ELF-1 (cell line): ENCODE measurements around the gene HRNR.

ENCODE experiments used
- DNase-seq: peaks from one replicate; pipeline ENCODE4 v3.0.0-alpha.2; 2016; ENCODE audit warnings: low read depth, low spot score

Gene HRNR

GRCh38 chr1:152189657-152190442 is 34.1 kb downstream of the HRNR start:
- DNase-seq, result peak; percentile 38

GRCh38 chr1:152188673-152189591 is 35.1 kb downstream of the HRNR start:
- DNase-seq, result peak; percentile 58

- no peak for DNase-seq
Observed at GRCh38 chr1:152186556-152187285, 37.3 kb downstream of the HRNR start.

- DNase-seq, result peak; percentile 68
Observed at GRCh38 chr1:152185544-152186391, 38.2 kb downstream of the HRNR start.

- no peak for DNase-seq
Observed at GRCh38 chr1:152182944-152183361, 41.0 kb downstream of the HRNR start.

GRCh38 chr1:152182431-152182830 is 41.6 kb downstream of the HRNR start:
- DNase-seq, result no peak

GRCh38 chr1:152179566-152179965 is 44.4 kb downstream of the HRNR start:
- DNase-seq, result no peak

- DNase-seq, result no peak
Observed at GRCh38 chr1:152170287-152170905, 53.6 kb downstream of the HRNR start.

- DNase-seq, result no peak
Observed at GRCh38 chr1:152169366-152170025, 54.5 kb downstream of the HRNR start.

GRCh38 chr1:152168535-152168868 is 55.5 kb downstream of the HRNR start:
- DNase-seq, result no peak

GRCh38 chr1:152167835-152168534 is 56.0 kb downstream of the HRNR start:
- no peak for DNase-seq

GRCh38 chr1:152166966-152167365 is 57.0 kb downstream of the HRNR start:
- DNase-seq, result no peak

- DNase-seq, result no peak
Observed at GRCh38 chr1:152165286-152166077, 58.5 kb downstream of the HRNR start.

- DNase-seq, result no peak
Observed at GRCh38 chr1:152164517-152165136, 59.4 kb downstream of the HRNR start.

- no peak for DNase-seq
Observed at GRCh38 chr1:152162792-152163463, 61.1 kb downstream of the HRNR start.
